Naive B cell (primary cell): ENCODE measurements around the gene HFM1. TPM values are rescaled to one million over a fixed set of nuclear protein-coding genes. Genes with fewer than 3 reads are reported as not detected.
A peak's percentile ranks its signal among the peaks of the same experiment; 100 is the strongest.
"Not testable (repeated sequence)": the region's sequence is repeated elsewhere in the genome, so short reads cannot be mapped to it uniquely, and the experiment has no call there.

Experiments
- ATAC-seq, 2 donors: fragments of 150-1000 bp; cut with Tn5 transposase; 2 replicates each; pipeline ENCODE4 v1.10.0; 2021; ENCODE audit warnings: low read depth in 2 of 2, mild to moderate bottlenecking in 2 of 2, moderate library complexity in 2 of 2
- DNase-seq: peaks from one replicate; pipeline ENCODE4 v3.0.0; 2022
- H3K27ac Mint-ChIP-seq, 6 donors: one replicate each; pipeline ENCODE4 v1.8.0; 2020 to 2022; ENCODE audit warnings: mild to moderate bottlenecking in 6 of 6, mixed read lengths in 6 of 6, moderate library complexity in 5 of 6, inconsistent platforms in 2 of 6
- H3K27me3 Mint-ChIP-seq, 3 donors: one replicate each; pipeline ENCODE4 v1.8.0; 2021 to 2022; ENCODE audit warnings: mixed read lengths in 3 of 3, mild to moderate bottlenecking in 1 of 3
- H3K36me3 Mint-ChIP-seq, 2 donors: one replicate each; pipeline ENCODE4 v1.8.0; 2020 to 2022; ENCODE audit warnings: mixed read lengths in 2 of 2, inconsistent platforms in 1 of 2, mild to moderate bottlenecking in 1 of 2
- H3K4me1 Mint-ChIP-seq, 3 donors: one replicate each; pipeline ENCODE4 v1.8.0; 2020 to 2022; ENCODE audit warnings: mixed read lengths in 3 of 3, inconsistent platforms in 1 of 3, mild to moderate bottlenecking in 1 of 3, moderate library complexity in 1 of 3
- H3K4me3 Mint-ChIP-seq, 8 donors: one replicate each; pipeline ENCODE4 v1.8.0; 2020 to 2022; ENCODE audit warnings: mild to moderate bottlenecking in 8 of 8, mixed read lengths in 8 of 8, moderate library complexity in 8 of 8, inconsistent platforms in 2 of 8
- H3K9me3 Mint-ChIP-seq, 7 donors: one replicate each; pipeline ENCODE4 v1.8.0; 2020 to 2022; ENCODE audit warnings: mixed read lengths in 7 of 7, mild to moderate bottlenecking in 5 of 7, inconsistent platforms in 2 of 7, moderate library complexity in 1 of 7
- polyA plus RNA-seq, 6 donors: library from polyadenylated mRNA; unstranded; fragments of 300-500 nt; fragmentation: Illumina TruSeq; gene quantifications; one replicate each; pipeline ENCODE4 v1.2.3, GENCODE V29; 2021; ENCODE audit warnings: low read depth in 6 of 6

Gene HFM1
- polyA plus RNA-seq, 6 donors from 2014 or later: not detected

DNA sequence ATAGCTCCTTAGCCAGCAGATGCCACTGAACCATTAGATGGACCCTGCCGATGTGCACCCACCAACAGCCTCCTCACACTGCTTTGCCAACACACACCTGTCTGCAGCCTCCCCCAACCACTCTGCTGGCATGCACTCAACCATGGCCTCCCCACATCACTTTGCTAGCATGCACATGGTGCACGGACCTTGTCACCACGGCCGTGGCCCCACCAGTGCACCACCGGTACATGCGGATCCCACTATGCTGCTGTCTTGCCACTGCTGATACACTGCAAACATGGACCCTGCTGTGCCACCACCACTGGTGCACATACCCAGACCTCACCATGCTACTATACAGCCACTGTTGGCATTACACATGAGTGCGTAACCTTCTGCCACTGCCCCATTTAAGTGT, 66.1 kb downstream of the HFM1 start:
- peaks cover 0 to 7% (median 3%) of the 10 kb centered on the region in 7 donors for H3K9me3 Mint-ChIP-seq
- peaks cover 0 to 6% (median 4%) of the 10 kb centered on the region in 3 donors for H3K27me3 Mint-ChIP-seq
- no peaks in the 10 kb centered on the region for H3K36me3 Mint-ChIP-seq

DNA sequence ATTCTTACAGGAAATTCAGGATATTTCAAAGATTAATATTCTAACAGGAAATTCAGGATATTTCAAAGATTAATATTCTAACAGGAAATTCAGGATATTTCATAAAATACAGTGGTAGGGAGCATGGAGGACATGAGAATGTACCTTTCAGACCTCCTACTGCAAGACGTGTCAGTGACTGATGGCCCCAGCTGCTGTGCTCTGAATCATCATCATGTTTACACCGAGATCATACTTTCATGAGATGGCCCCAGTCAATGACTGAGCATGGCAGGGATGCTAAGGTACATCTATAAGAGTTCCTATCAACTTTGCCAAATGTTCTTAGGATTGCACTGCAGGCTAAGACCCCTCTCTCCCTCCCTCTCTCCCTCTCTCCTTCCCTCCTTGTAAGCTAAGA, 69.0 kb downstream of the HFM1 start:
- no peak overlapping the region for H3K27ac Mint-ChIP-seq
- ATAC-seq: no peak
- H3K9me3 Mint-ChIP-seq: peaks cover 7 to 18% (median 10%) of the 10 kb centered on the region in 7 donors
- H3K4me3 Mint-ChIP-seq: no peak overlapping the region
- H3K4me1 Mint-ChIP-seq: no peaks in the 10 kb centered on the region
- no peaks in the 10 kb centered on the region for H3K36me3 Mint-ChIP-seq
- no peak for DNase-seq
- peaks cover 0 to 8% (median 8%) of the 10 kb centered on the region in 3 donors for H3K27me3 Mint-ChIP-seq

More for the DNA sequence above, 66.1 kb downstream of the HFM1 start:
- Mint-ChIP-seq H3K4me1 (no peaks in the 10 kb centered on the region), H3K4me3 (no peak overlapping the region), H3K27ac (no peak overlapping the region)
- ATAC-seq (no peak), DNase-seq (no peak)

DNA sequence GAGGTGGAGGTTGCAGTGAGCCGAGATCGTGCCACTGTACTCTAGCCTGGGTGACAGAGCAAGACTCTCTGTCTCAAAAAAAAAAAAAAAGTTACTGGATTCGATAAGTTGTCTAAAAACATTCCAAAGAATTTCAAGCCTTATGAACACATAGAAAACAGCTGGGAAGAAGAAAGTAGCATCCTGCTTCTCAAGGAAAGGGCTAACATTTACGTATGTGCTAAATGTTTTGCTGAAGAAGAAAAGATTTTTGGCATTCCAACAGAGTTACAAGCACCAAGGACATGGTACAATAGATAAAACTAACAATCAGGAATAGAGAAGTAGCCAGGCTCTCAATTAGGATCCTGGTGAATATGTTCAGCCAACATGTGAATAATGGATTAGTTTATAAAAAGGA, 69.8 kb downstream of the HFM1 start:
- ATAC-seq (no peak), DNase-seq (no peak)
- Mint-ChIP-seq H3K9me3 (peaks cover 7 to 22% (median 10%) of the 10 kb centered on the region in 7 donors), H3K4me3 (no peak overlapping the region), H3K36me3 (no peaks in the 10 kb centered on the region), H3K27me3 (peaks cover 0 to 10% (median 8%) of the 10 kb centered on the region in 3 donors), H3K4me1 (no peaks in the 10 kb centered on the region), H3K27ac (no peak overlapping the region)

DNA sequence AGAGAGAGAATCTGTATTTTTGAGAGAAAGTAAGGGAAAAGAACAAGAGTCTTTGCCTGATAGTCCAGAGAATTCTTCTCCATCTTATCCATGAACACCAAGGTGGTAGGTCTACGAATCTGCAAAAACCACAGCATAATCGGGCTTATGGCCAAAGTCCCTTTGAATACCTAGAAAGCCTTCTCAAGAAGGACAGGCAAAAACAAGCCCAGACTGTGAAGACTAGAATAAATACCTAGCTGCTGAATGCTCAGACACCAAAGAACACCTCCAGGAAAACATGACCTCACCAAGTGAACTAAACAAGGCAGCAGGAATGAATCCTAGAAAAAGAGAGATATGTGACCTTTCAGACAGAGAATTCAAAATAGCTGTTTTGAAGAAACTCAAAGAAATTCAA, 79.2 kb downstream of the HFM1 start:
- ATAC-seq (no peak), DNase-seq (no peak)
- no peak overlapping the region for H3K27ac Mint-ChIP-seq
- H3K9me3 Mint-ChIP-seq: peaks cover 0 to 13% (median 2%) of the 10 kb centered on the region in 7 donors
- H3K4me1 Mint-ChIP-seq: no peaks in the 10 kb centered on the region
- H3K27me3 Mint-ChIP-seq: peaks cover 0 to under 1% (median 0%) of the 10 kb centered on the region in 3 donors
- no peak overlapping the region for H3K4me3 Mint-ChIP-seq
- peaks cover 5 to 7% of the 10 kb centered on the region in 2 donors for H3K36me3 Mint-ChIP-seq

DNA sequence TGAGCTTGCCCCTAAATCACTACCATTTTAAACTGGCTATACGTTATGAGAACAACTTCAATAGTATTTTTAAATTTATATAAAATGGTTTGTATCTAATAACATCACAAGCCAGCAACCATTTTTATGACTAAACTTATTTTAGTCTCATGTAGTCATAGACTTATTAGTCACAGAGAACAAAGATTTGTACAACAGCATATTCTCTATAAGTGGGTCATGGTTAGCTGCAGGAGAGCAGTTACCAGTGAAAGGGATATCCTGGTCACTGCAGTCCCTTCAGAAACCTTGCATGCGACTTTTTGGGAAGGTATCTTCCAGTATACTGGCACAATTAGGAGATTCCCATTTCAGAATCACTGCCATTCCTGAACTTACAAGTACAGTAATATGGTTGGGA, 90.0 kb downstream of the HFM1 start:
- Mint-ChIP-seq H3K9me3 (peaks cover 2 to 13% (median 10%) of the 10 kb centered on the region in 7 donors), H3K4me3 (no peak overlapping the region), H3K36me3 (peaks cover 6 to 11% of the 10 kb centered on the region in 2 donors), H3K4me1 (no peaks in the 10 kb centered on the region), H3K27me3 (peaks cover 0 to 8% (median 5%) of the 10 kb centered on the region in 3 donors), H3K27ac (no peak overlapping the region)
- DNase-seq: no peak
- ATAC-seq: no peak

DNA sequence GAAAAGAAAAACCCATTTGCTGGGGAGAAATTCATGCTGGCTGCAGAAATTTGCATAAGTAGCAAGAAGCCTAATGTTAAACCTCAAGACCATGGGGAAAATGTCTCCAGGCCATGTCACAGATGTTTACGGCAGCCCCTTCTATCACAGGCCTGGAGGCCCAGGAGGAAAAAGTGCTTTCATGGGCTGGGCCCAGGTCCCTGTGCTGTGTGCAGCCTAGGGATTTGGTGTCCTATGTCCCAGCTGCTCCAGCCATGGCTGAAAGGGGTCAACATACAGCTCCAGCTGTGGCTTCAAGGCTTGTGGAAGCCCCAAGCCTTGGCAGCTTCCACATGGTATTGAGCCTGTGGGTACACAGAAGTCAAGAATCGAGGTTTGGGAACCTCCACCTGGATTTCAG, 93.0 kb downstream of the HFM1 start:
- H3K4me3 Mint-ChIP-seq: no peak overlapping the region
- ATAC-seq (no peak), DNase-seq (no peak)
- H3K36me3 Mint-ChIP-seq: peaks cover 6 to 23% of the 10 kb centered on the region in 2 donors
- H3K27ac Mint-ChIP-seq: no peak overlapping the region
- H3K9me3 Mint-ChIP-seq: peaks cover 9 to 28% (median 17%) of the 10 kb centered on the region in 7 donors
- no peaks in the 10 kb centered on the region for H3K4me1 Mint-ChIP-seq
- peaks cover 0 to 8% (median 5%) of the 10 kb centered on the region in 3 donors for H3K27me3 Mint-ChIP-seq

DNA sequence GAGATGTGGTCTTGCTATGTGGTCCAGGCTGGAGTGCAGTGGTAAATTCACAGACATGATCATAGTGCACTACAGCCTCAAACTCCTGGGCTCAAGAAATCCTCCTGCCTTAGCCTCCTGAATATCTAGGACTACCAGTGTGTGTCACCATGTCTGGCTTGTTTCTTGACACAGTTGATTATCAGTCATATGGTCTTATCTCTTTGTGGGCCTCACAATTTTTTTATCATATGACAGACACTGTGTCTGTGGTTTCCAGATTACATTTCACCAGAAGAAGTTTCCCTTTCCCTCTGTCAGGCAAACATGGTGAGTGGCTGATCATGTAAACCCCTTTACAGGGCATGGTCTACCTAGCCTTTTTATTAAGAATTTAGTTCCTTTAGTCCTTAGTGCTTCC, 96.1 kb downstream of the HFM1 start:
- Mint-ChIP-seq H3K36me3 (peaks cover 6 to 23% of the 10 kb centered on the region in 2 donors), H3K9me3 (peaks cover 9 to 33% (median 20%) of the 10 kb centered on the region in 7 donors), H3K4me3 (no peak overlapping the region), H3K27me3 (peaks cover 0 to 8% (median 5%) of the 10 kb centered on the region in 3 donors), H3K27ac (no peak overlapping the region), H3K4me1 (no peaks in the 10 kb centered on the region)
- ATAC-seq (no peak), DNase-seq (no peak)

DNA sequence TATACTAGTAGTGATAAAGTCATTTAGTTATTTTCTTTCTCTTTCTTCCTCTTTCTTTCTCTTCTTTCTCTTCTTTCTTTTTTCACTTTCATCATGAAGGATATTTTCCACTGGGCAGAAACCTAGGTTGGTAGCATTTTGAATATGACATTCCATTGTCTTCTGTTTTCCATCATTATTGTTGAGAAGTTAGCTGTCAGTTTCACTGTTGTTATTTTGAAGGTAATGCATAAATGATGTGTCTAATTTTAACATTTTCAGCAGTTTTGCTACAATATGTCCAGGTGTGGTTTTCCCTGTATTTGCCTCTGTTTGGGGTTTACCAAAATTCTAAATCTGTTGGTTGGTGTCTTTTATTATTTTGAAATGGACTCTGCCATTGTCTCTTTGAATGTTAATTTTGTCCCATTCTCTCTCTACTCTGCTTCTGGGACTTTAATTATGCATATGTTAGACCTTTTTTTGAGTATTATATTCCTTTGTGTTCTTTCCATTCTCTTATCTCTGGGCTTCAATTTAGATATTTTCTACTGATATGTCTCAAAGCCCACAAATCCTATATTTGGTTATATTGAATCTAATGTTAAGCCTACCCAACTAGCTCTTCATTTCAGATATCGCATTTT, 96.7 kb downstream of the HFM1 start:
- Mint-ChIP-seq H3K4me3 (no peak overlapping the region), H3K27me3 (peaks cover 0 to 12% (median 5%) of the 10 kb centered on the region in 3 donors), H3K27ac (no peak overlapping the region), H3K4me1 (no peaks in the 10 kb centered on the region), H3K36me3 (peaks cover 6 to 23% of the 10 kb centered on the region in 2 donors), H3K9me3 (peaks cover 12 to 39% (median 20%) of the 10 kb centered on the region in 7 donors)
- DNase-seq: no peak
- ATAC-seq: no peak

DNA sequence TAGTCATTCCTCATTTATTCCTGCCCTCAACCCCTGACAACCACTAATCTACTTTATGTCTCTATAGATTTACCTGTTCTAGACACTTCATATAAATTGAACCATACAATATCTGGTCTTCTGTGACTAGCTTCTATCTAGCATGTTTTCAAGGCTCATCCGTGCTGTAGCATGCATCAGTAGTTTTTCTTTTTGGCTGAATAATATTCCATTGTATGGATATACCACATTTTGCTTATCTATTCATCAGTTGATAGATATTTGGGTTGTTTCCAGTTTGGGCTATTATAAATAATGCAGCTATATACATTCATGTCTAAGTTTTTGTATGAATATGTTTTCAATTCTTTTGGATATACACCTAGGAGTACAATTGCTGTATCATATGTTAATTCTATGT, 101.5 kb downstream of the HFM1 start:
- H3K36me3 Mint-ChIP-seq: peaks cover 0 to 8% of the 10 kb centered on the region in 2 donors
- no peak for DNase-seq
- no peak overlapping the region for H3K4me3 Mint-ChIP-seq

DNA sequence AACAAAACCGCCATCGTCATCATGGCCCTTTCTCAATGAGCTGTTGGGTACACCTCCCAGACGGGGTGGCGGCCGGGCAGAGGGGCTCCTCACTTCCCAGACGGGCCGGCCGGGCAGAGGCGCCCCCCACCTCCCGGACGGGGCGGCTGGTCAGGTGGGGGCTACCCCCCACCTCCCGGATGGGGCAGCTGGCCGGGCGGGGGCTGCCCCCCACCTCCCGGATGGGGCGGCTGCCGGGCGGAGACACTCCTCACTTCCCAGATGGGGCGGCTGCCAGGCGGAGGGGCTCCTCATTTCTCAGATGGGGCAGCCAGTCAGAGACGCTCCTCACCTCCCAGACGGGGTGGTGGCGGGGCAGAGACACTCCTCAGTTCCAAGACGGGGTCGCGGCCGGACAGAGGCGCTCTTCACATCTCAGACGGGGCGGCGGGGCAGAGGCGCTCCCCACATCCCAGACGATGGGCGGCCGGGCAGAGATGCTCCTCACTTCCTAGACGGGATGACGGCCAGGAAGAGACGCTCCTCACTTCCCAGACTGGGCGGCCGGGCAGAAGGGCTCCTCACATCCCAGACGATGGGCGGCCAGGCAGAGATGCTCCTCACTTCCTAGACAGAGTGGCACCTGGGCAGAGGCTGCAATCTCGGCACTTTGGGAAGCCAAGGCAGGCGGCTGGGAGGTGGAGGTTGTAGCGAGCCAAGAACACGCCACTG, 115.6 kb downstream of the HFM1 start:
- not testable (repeated sequence) for H3K4me3 Mint-ChIP-seq, H3K27ac Mint-ChIP-seq, H3K4me1 Mint-ChIP-seq, H3K36me3 Mint-ChIP-seq, ATAC-seq, DNase-seq
- peaks cover 0 to 10% (median 0%) of the 10 kb centered on the region in 7 donors for H3K9me3 Mint-ChIP-seq
- H3K27me3 Mint-ChIP-seq: peaks cover 0 to 16% (median 0%) of the 10 kb centered on the region in 3 donors

More for the DNA sequence above, 101.5 kb downstream of the HFM1 start:
- no peaks in the 10 kb centered on the region for H3K4me1 Mint-ChIP-seq
- peaks cover 7 to 24% (median 14%) of the 10 kb centered on the region in 7 donors for H3K9me3 Mint-ChIP-seq
- no peak for ATAC-seq
- H3K27me3 Mint-ChIP-seq: peaks cover 0 to 4% (median 0%) of the 10 kb centered on the region in 3 donors
- H3K27ac Mint-ChIP-seq: no peak overlapping the region

DNA sequence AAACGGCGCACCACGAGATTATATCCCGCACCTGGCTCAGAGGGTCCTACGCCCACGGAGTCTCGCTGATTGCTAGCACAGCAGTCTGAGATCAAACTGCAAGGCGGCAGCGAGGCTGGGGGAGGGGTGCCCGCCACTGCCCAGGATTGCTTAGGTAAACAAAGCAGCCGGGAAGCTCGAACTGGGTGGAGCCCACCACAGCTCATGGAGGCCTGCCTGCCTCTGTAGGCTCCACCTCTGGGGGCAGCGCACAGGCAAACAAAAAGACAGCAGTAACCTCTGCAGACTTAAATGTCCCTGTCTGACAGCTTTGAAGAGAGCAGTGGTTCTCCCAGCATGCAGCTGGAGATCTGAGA, 117.7 kb downstream of the HFM1 start:
- ATAC-seq, H3K36me3 Mint-ChIP-seq, H3K27ac Mint-ChIP-seq, H3K4me3 Mint-ChIP-seq, DNase-seq, H3K9me3 Mint-ChIP-seq, H3K4me1 Mint-ChIP-seq: not testable (repeated sequence)
- peaks cover 0 to 16% (median 0%) of the 10 kb centered on the region in 3 donors for H3K27me3 Mint-ChIP-seq

DNA sequence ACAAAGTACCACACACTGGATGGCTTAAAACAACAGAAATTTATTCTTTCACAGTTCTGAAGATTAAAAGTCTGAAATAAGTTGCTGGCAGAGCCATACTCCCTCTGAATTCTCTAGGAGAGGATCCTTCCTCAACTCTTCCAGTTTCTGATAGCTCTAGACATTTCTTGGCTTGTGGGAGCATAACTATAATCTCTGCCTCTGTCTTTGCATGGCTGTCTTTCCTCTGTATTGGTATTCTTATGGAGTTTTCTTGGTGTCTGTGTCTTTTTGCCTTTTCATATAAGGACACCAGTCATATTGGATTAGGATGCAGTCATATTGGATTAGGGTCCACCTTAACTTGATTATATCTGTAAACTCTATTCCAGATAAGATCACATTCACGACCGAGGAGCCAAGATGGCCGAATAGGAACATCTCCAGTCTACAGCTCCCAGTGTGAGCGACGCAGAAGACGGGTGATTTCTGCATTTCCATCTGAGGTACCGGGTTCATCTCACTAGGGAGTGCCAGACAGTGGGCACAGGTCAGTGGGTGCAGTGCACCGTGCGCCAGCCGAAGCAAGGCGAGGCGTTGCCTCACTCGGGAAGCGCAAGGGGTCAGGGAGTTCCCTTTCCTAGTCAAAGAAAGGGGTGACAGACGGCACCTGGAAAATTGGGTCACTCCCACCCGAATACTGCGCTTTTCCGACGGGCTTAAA, 118.2 kb downstream of the HFM1 start:
- not testable (repeated sequence) for ATAC-seq, H3K9me3 Mint-ChIP-seq, H3K27ac Mint-ChIP-seq, H3K4me1 Mint-ChIP-seq, H3K36me3 Mint-ChIP-seq, H3K4me3 Mint-ChIP-seq, DNase-seq
- peaks cover 0 to 16% (median 0%) of the 10 kb centered on the region in 3 donors for H3K27me3 Mint-ChIP-seq

DNA sequence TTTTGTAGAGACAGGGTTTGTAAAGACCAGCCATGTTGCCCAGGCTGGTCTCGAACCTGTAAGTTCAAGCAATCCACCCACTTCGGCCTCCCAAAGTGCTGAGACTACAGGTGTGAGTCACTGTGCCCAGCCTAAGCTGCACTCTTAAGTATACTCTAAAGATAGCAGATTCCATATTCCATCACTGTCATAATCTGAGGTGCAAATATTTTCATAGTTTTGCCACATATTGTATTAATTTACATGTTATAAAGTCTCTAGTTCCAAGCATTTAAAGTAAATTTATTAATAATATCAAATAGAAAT, 121.3 kb downstream of the HFM1 start:
- ATAC-seq (no peak), DNase-seq (no peak)
- Mint-ChIP-seq H3K4me3 (peak overlapping the region in 1 of 8 donors; percentile 17), H3K4me1 (no peaks in the 10 kb centered on the region), H3K9me3 (no peaks in the 10 kb centered on the region), H3K27ac (no peak overlapping the region), H3K36me3 (no peaks in the 10 kb centered on the region), H3K27me3 (peaks cover 0 to 8% (median 5%) of the 10 kb centered on the region in 3 donors)
